ENCODE measurements around the gene OTUD7B. TPM values are rescaled to one million over a fixed set of nuclear protein-coding genes. Genes with fewer than 3 reads are reported as not detected.

Gene OTUD7B
- total and polyA plus RNA-seq, 2 of the 8 experiments (the other 6 are each of a cell fraction or from before 2014, with no cell fraction given), result 4.2 to 21.5 TPM

DNA sequence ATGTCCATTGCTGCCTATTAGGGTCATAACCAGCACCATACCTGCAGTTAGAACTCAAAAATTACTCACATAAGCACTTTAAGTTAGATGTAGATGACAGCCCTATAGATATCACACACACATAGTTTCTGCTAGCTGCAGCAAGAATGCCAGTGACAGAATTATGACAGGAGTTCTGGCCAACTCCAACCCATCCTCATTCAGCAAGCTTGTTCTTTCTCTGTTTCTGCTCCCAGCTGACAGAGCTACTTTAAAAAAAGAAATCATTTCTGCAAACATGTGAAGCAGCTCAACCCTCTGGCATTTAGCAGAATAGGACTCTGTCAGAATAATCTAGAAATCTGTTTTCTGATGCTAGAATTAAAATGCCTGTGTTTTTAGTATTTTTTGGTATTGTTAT is 23.8 kb upstream of the OTUD7B start:
- no peak overlapping the region for H4K5ac ChIP-seq (ENCODE audit: insufficient read length, low read depth, low read length)
- DNase-seq (ENCODE audit: low read depth in 1 of 2, low spot score in 2 of 2), result no peak
- H3K27me3 ChIP-seq (replicated peaks in 1 of 4; ENCODE audit: control insufficient read depth in 3 of 4, extremely low read depth in 1 of 4, insufficient read depth in 3 of 4, low read length in 3 of 4), result no peaks in the 10 kb centered on the region
- no peaks in the 10 kb centered on the region for H3K23me2 ChIP-seq (ENCODE audit: low read depth, low read length)
- H4K20me1 ChIP-seq (replicated peaks in 1 of 2; ENCODE audit: control insufficient read depth in 1 of 2, insufficient read depth in 2 of 2, low read length in 2 of 2), result no peaks in the 10 kb centered on the region
- no peak overlapping the region for H3K14ac ChIP-seq (ENCODE audit: insufficient read length)
- H3K4me2 ChIP-seq (ENCODE audit: insufficient read depth in 1 of 2, low read depth in 2 of 2, low read length in 2 of 2), result no peak overlapping the region
- no peak overlapping the region for H3K56ac ChIP-seq (replicated peaks; ENCODE audit: insufficient read length, low read depth, low read length)
- no peak overlapping the region for H3K4ac ChIP-seq (replicated peaks; ENCODE audit: insufficient read length, low read depth, low read length)
- no peak overlapping the region for H3K4me3 ChIP-seq (ENCODE audit: extremely low read depth in 1 of 4, insufficient read depth in 2 of 4, low read depth in 3 of 4, low read length in 4 of 4)
- TF ChIP-seq CREB1 (IDR thresholded peaks at IDR 0.05) (no peak), CHD1 (IDR thresholded peaks at IDR 0.05; ENCODE audit: low read depth, low read length) (no peak), CTBP2 (IDR thresholded peaks at IDR 0.05; ENCODE audit: borderline replicate concordance, insufficient read depth, insufficient read length, low read length) (no peak), TAF1 (IDR thresholded peaks at IDR 0.05; ENCODE audit: low read depth, low read length) (no peak), JUND (IDR thresholded peaks at IDR 0.05; ENCODE audit: low read length) (no peak), GABPA (IDR thresholded peaks at IDR 0.05; ENCODE audit: borderline replicate concordance, insufficient read depth, low read length) (no peak), PHF8 (conservative IDR thresholded peaks at IDR 0.05; ENCODE audit: low read depth, low read length) (no peak), RNF2 (IDR thresholded peaks at IDR 0.05; ENCODE audit: borderline replicate concordance, low read depth, low read length, missing control alignments, poor library complexity, severe bottlenecking) (no peak), RAD21 (IDR thresholded peaks at IDR 0.05 in 1 of 2, conservative IDR thresholded peaks at IDR 0.05 in 1 of 2; ENCODE audit: low read depth in 2 of 2, low read length in 2 of 2) (no peak)
- TF ChIP-seq, protein P1, sequence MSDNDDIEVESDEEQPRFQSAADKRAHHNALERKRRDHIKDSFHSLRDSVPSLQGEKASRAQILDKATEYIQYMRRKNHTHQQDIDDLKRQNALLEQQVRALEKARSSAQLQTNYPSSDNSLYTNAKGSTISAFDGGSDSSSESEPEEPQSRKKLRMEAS (IDR thresholded peaks at IDR 0.05), result no peak
- no peak overlapping the region for H2BK5ac ChIP-seq (ENCODE audit: low read depth, low read length)
- no peak for FAIRE-seq
- H2AFZ ChIP-seq (ENCODE audit: low read length), result no peak overlapping the region
- H3K27ac ChIP-seq (ENCODE audit: low read depth, low read length), result no peak overlapping the region
- H3K79me2 ChIP-seq (ENCODE audit: control insufficient read depth in 1 of 2, insufficient read depth in 2 of 2, low read length in 2 of 2), result no peaks in the 10 kb centered on the region
- CTCF ChIA-PET (ENCODE audit: partially characterized antibody), result interaction anchor here (0.7 kb wide), 1 partner anchor 37 kb away, joined by 3 read pairs; no protein-coding TSS in a partner anchor
- no peak overlapping the region for H2BK12ac ChIP-seq (ENCODE audit: low read depth, low read length)
- H3K79me1 ChIP-seq (ENCODE audit: low read depth, low read length), result no peaks in the 10 kb centered on the region
- H3K4me1 ChIP-seq (replicated peaks in 1 of 4; ENCODE audit: control insufficient read depth in 3 of 4, insufficient read depth in 4 of 4, low read length in 3 of 4), result no peaks in the 10 kb centered on the region
- no peak overlapping the region for H2BK120ac ChIP-seq (replicated peaks; ENCODE audit: low read depth, low read length)
- no peak overlapping the region for H4K91ac ChIP-seq (replicated peaks; ENCODE audit: insufficient read length, low read length)
- POLR2A ChIA-PET (ENCODE audit: partially characterized antibody), result interaction anchor here (1.0 to 1.3 kb wide), 2 partner anchors 11 to 106 kb away, joined by 3 read pairs; no protein-coding TSS in a partner anchor
- no peak overlapping the region for H2BK20ac ChIP-seq (ENCODE audit: low read length)
- no peak overlapping the region for H4K8ac ChIP-seq (ENCODE audit: extremely low read depth, insufficient read depth, low read length)
- H3K36me3 ChIP-seq (ENCODE audit: control insufficient read depth in 2 of 4, insufficient read depth in 4 of 4, low read length in 3 of 4), result no peaks in the 10 kb centered on the region
- H2BK15ac ChIP-seq (ENCODE audit: low read length), result no peak overlapping the region
- no peak overlapping the region for H3K23ac ChIP-seq (ENCODE audit: insufficient read length)
- H2AK5ac ChIP-seq (ENCODE audit: low read depth, low read length), result no peak overlapping the region
- H3K18ac ChIP-seq (ENCODE audit: extremely low read depth, low read length), result no peak overlapping the region
- H3K9ac ChIP-seq (replicated peaks in 1 of 4; ENCODE audit: extremely low read depth in 1 of 4, low read depth in 3 of 4, low read length in 3 of 4), result no peak overlapping the region
- no peaks in the 10 kb centered on the region for H3K9me3 ChIP-seq (ENCODE audit: insufficient read depth in 2 of 2, low read depth in 1 of 2, low read length in 1 of 2)

All from H1 (cell line).